NCI-H2227 (cell line): ENCODE results near the gene SIRT7.
"Not testable (repeated sequence)": the region's sequence is repeated elsewhere in the genome, so short reads cannot be mapped to it uniquely, and the experiment has no call there.

Experiments
- DNase-seq: peaks from one replicate; lab custom pipeline; 2025; ENCODE audit not compliant: unreplicated experiment; lab: John Stamatoyannopoulos, UW

SIRT7 gene

DNA sequence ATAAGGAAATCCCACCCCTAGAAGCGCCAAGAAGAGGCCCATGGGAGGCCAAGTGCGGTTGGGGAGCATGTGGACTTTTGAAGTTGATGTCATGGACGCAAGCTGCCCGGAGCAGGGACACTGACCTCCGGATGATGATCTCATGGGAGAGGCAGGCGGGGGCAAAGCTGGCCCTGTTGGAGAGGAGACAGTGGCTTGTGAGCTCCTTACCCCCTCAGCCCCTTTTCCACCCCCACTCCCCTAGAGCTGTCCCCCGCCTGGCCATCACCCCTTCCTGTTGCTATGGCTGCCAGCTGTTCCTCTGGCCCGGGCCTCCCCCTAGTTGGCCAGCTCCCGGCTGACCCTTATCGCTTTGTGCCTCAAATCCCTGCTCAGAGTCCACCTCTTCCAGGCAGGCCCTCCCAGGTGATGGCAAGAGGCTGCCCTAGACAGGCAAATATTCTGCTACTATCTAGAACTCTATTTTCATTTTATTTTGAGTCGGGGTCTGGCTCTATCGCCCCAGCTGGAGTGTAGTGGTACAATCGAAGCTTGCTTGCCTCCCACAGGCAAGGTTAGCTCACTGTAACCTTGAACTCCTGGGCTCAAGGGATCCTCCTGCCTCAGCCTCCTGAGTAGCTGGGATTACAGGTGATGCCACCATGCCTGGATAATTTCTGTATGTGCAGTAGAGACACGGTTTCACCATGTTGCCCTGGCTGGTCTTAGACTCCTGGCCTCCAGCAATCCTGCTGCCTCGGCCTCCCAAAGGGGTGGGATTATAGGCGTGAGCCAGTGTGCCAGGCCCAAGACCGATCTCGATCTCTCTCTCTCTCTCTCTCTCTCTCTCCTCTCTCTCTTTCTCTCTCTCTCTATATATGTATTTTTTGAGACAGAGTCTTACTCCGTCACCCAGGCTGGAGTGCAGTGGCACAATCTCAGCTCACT is 36.4 kb upstream of the SIRT7 start:
- no peak for DNase-seq

DNA sequence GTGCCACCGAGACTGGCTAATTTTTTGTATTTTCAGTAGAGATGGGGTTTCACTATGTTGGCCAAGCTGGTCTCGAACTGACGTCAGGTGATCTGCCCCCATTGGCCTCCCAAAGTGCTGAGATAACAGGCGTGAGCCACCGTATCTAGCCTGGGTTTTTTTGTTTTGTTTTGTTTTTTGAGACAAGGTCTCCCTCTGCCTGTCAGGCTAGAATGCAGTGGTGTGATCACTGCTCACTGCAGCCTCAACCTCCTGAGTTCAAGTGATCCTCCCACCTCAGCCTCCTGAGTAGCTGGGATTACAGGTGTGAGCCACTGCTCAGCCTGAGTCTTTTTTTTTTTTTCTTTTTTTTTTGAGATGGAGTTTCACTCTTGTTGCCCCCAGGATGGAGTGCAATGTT is 35.5 kb upstream of the SIRT7 start:
- DNase-seq = not testable (repeated sequence)

GRCh38 chr17:81952792-81953228 is 34.8 kb upstream of the SIRT7 start:
- no peak for DNase-seq

DNA sequence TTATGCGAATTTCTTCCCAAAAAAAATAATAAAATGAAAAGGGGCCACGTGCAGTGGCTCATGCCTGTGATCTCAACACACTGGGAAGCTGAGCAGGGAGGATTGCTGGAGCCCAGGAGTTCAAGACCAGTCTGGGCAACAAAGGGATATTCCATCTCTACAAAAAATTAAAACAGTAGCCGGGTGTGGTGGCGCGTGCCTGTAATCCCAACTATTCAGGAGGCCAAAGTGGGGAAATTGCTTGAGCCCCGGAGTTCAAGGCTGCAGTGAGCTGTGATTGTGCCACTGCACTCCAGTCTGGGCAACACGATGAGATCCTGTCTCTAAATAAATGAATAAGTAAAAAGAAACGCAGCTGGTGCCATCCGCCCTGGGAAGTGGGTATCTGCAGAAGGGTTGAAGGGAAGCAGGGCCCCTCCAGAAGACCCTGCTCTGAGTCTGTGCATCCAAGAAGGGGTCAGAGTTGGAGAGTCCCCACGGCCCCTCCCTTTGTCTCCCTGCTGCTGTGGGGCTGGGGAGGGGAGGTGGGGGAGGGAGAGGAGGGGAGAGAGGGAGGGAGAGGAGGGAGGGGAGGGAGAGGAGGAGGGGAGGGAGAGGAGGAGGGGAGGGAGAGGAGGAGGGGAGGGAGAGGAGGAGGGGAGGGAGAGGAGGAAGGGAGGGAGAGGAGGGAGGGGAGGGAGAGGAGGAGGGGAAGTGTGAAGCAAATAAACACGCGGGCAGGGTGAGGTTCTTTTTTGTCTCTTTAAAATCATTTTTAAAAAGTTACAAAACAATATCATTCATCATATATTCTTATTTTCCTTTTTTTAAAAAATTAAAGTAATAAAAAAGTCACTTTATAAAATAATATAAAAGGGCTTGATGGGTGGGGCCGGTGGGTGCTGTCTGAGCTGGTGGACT is 34.1 kb upstream of the SIRT7 start:
- DNase-seq = no peak

GRCh38 chr17:81950501-81950900 is 32.5 kb upstream of the SIRT7 start:
- no peak for DNase-seq

GRCh38 chr17:81948635-81949378 is 30.8 kb upstream of the SIRT7 start:
- DNase-seq = no peak

DNA sequence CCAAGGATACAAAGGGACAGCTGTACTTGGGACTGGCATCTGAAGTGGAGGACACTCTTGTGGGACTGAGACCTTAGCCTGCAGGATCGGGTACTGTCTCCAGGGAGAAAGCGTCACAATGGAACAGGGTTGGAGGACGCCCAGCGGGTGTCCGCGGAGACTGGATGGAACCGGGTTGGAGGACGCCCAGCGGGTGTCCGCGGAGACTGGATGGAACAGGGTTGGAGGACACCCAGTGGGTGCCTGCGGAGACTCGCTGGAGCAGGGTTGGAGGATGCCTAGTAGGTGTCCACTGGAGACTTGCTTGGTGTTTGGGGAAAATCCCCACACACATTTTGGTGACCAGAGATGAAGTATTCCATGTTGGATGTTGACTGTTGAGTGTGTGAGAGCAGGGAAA is 29.2 kb upstream of the SIRT7 start, which contains the start of gene MYADML2:
Gene MYADML2 (minus strand): TSS at position 45 of the 400 bp plus-strand sequence. CDS start 5,492 bp downstream, outside the sequence.
- no peak for DNase-seq

- no peak for DNase-seq
These were observed 26.9 kb upstream of the SIRT7 start for GRCh38 chr17:81944858-81945257.

GRCh38 chr17:81942167-81942553 is 24.2 kb upstream of the SIRT7 start:
- DNase-seq = no peak

- DNase-seq = peak; percentile 69
These were observed 23.6 kb upstream of the SIRT7 start for GRCh38 chr17:81941484-81942166.

DNA sequence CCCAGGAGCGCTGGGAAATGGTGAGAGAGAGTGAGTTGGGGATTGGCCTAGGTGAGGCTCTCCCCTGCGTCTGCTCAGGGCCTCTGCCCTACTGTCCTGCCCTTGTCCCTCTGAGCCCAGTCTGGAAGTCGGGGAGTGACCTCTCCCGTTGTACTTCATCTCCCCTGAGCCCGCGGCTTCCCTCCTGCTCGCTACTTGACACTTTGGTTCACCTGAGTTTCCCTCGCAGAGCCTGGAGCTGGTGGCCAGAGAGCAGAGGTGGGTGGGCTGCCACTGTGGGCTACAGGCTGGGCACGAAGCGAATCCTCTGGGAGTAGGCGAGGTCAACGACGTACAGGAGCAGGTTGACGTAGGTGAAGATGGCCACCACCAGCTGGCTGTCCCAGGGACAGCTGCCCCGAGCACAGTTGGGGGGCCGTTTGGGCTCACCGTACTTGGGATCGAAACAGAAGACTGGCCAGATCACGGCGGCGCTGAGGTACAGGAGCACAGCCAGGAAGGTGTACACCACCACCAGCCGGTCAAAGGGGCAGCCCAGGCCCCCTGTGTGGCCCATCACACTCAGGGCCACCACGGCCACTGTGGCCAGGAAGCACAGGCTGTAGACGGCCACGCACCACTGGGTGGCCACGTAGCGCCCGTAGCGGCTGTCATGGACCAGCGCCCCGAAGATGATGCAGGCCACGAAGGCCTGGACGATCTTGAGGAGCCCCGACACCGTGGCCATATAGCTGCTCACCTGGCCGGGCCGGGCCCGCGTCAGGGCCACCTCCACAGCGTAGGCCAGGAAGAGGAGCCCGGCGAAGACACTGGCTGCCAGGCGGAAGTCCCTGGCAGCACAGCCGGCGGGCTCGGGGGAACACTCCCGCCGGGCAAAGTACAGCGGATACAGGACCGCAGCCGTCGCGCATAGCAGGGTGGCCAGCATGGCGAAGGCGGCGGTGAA is 22.8 kb upstream of the SIRT7 start:
- no peak for DNase-seq

GRCh38 chr17:81939881-81940385 is 22.0 kb upstream of the SIRT7 start:
- no peak for DNase-seq

- DNase-seq = no peak
These were observed 21.2 kb upstream of the SIRT7 start for GRCh38 chr17:81939218-81939617.

DNA sequence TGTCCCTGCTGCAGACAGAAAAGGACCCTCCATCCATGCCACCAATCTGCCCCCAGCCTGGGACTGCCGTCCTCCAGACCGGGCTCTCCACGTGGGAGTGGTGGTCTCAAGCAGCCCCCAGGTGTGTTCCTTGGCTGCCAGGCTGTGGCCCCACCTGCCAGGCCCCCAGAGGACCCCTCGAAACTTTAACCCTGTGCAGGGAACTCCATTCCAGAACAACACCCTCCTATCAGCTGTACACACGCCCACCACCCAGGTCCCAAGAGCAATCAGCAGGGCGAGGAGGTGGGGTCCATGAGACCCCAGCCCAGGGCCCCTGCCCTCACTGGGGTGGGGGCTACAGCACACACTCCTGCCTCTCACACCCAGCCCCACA is 17.7 kb upstream of the SIRT7 start:
- no peak for DNase-seq

- DNase-seq = no peak
These were observed 17.1 kb upstream of the SIRT7 start for GRCh38 chr17:81934850-81935708.

- DNase-seq = no peak
These were observed 16.3 kb upstream of the SIRT7 start for GRCh38 chr17:81934098-81934757.

- DNase-seq = no peak
These were observed 15.3 kb upstream of the SIRT7 start for GRCh38 chr17:81933178-81933699.
